Activated T-cell treated with anti-CD3 and anti-CD28 coated beads, Interleukin-2, amount 50 U/mL, for 72 hours (primary cell): ENCODE data around the gene DLG2. TPM values are rescaled to one million over a fixed set of nuclear protein-coding genes. Genes with fewer than 3 reads are reported as not detected.
"Not testable (repeated sequence)": the region's sequence is repeated elsewhere in the genome, so short reads cannot be mapped to it uniquely, and the experiment has no call there.

Source experiments
- ATAC-seq, 2 donors: fragments of 150-1000 bp; cut with Tn5 transposase; replicated peaks in 1 of 2; 2 replicates each; pipeline ENCODE4 v1.10.0; 2021; ENCODE audit warnings: moderate library complexity in 2 of 2, mild to moderate bottlenecking in 1 of 2
- DNase-seq, 2 donors: peaks; one replicate each; pipeline ENCODE4 v3.0.0; 2021 to 2022; ENCODE audit warnings: mixed read lengths in 1 of 2
- H3K27ac Mint-ChIP-seq: one replicate; pipeline ENCODE4 v1.8.0; 2022; ENCODE audit warnings: mild to moderate bottlenecking, moderate library complexity, mixed read lengths
- H3K27me3 Mint-ChIP-seq: one replicate; pipeline ENCODE4 v1.8.0; 2022; ENCODE audit warnings: low read depth, mixed read lengths
- H3K36me3 Mint-ChIP-seq, 2 donors: one replicate each; pipeline ENCODE4 v1.8.0; 2022; ENCODE audit warnings: mixed read lengths in 2 of 2, mild to moderate bottlenecking in 1 of 2; ENCODE audit not compliant: insufficient read depth in 2 of 2
- H3K4me1 Mint-ChIP-seq: one replicate; pipeline ENCODE4 v1.8.0; 2022; ENCODE audit warnings: low read depth, mixed read lengths
- H3K4me3 Mint-ChIP-seq, 2 donors: one replicate each; pipeline ENCODE4 v1.8.0; 2022; ENCODE audit warnings: mild to moderate bottlenecking in 2 of 2, mixed read lengths in 2 of 2, moderate library complexity in 2 of 2
- H3K9me3 Mint-ChIP-seq, 2 donors: one replicate each; pipeline ENCODE4 v1.8.0; 2022; ENCODE audit warnings: mixed read lengths in 2 of 2
- total RNA-seq, 2 donors: library from RNA; stranded (reverse); gene quantifications; one replicate each; pipeline ENCODE4 v1.2.3, GENCODE V29; 2022

Gene DLG2
- total RNA-seq, 2 donors from 2014 or later: 4.1 to 5.3 TPM

DNA sequence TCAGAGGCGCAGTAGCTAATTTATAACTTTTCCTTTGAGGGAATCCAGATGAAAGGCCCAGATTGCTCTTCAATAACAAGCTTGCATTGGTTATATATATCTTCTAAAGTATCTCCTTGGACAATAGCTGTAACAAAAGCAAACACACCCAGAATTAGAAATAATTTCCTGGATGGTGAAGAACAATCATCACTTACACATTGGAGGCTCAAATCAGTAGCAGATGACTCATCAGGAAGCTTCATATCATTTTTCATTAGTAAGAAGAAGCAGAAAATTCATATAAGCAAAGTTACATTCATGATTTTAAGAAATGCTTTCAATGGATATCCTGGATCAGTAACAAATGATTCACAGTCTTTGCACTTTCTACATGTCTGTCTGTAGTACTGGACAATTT lies 2167.3 kb downstream of the DLG2 start:
- no peaks in the 10 kb centered on the region for H3K9me3 Mint-ChIP-seq
- no peak overlapping the region for H3K27ac Mint-ChIP-seq
- no peak overlapping the region for H3K4me3 Mint-ChIP-seq
- no peaks in the 10 kb centered on the region for H3K4me1 Mint-ChIP-seq
- ATAC-seq (no peak), DNase-seq (no peak)
- no peaks in the 10 kb centered on the region for H3K36me3 Mint-ChIP-seq
- peaks cover 8% of the 10 kb centered on the region for H3K27me3 Mint-ChIP-seq

DNA sequence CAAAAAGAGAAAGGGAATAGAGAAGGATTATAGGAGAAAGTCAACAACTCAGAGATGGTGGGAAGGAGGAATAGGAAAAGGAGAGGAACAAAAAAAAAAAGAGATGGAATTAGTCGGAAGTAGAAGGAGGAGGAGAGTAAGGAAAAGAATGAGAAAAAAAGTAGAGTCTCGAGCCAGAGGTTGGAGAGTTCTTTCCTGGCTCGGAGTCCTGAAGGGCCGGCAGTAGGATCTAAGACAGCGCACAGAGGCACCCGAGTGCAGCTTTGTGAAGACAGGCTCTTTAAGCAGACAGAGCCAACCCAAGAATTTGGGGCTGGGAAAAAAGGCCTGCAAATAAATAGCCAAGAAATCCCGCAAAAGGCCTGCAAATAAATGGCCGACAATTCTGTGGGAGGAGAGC lies 2170.6 kb downstream of the DLG2 start:
- no peak overlapping the region for H3K27ac Mint-ChIP-seq

DNA sequence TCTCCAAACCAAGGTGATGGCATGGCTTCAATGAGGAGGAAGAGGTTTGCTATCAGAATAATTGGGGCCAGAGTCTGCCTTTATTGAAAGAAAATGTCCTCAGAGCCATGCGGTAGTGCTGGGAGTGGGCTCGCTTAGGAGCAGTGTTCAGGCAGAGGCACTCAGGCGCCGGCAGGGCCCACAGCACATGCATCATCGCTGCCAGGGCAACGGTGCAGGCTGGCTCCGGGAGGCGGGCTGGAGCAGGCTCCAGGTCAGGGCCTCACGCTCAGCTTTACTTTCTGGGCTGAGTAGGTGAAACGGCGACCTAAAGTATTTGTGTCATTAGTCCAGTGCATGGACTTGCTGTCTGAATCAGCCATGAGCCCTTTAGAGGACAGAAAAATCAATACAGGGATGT lies 2171.1 kb downstream of the DLG2 start:
- no peaks in the 10 kb centered on the region for H3K27me3 Mint-ChIP-seq
- DNase-seq: no peak

More for the DNA sequence above, 2170.6 kb downstream of the DLG2 start:
- ATAC-seq: no peak
- Mint-ChIP-seq H3K4me3 (no peak overlapping the region), H3K27me3 (no peaks in the 10 kb centered on the region), H3K36me3 (no peaks in the 10 kb centered on the region), H3K9me3 (no peaks in the 10 kb centered on the region), H3K4me1 (no peaks in the 10 kb centered on the region)
- no peak for DNase-seq

DNA sequence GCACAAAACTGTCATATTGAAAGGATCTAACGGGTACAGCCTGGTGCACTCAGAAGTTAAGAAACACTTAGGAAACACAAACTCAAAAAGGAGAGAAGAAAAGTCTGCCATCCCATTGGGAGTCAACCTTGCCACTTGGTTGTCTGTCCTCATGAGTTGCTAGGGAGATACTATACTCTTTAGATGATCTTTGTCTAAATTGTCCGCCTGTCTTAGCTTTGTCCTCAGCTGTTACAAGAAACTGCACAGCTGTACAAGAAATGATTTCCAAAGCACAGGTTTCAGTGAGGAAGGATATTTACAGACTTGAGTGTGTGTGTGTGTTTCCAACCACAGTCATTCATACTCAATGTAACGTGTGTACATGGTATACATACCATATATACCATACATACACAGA lies 2171.8 kb downstream of the DLG2 start:
- Mint-ChIP-seq H3K27me3 (no peaks in the 10 kb centered on the region), H3K36me3 (no peaks in the 10 kb centered on the region), H3K4me3 (no peak overlapping the region), H3K9me3 (no peaks in the 10 kb centered on the region), H3K4me1 (no peaks in the 10 kb centered on the region), H3K27ac (no peak overlapping the region)
- DNase-seq (no peak), ATAC-seq (no peak)

More for the DNA sequence above, 2171.1 kb downstream of the DLG2 start:
- Mint-ChIP-seq H3K27ac (no peak overlapping the region), H3K4me1 (no peaks in the 10 kb centered on the region), H3K9me3 (no peaks in the 10 kb centered on the region), H3K36me3 (no peaks in the 10 kb centered on the region), H3K4me3 (no peak overlapping the region)
- ATAC-seq: no peak

DNA sequence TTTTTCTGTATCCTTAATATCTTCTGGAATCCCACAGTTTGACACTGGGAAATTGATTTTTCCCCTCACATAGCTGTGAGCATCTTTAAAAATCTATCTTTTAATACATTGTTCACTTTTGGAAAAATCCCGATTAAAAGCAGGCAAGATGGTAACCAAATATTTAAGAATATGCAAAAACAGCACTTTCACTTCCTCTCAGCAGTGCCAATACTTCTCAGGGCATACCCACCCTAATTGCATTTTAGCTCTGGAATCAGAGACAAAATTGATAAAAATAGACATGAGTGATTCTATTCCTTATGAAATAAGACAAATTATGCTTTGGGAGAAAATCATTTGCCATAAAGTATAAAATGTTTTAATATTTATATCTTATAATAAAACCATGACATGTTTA lies 2172.5 kb downstream of the DLG2 start:
- no peaks in the 10 kb centered on the region for H3K9me3 Mint-ChIP-seq
- no peak overlapping the region for H3K27ac Mint-ChIP-seq
- no peak overlapping the region for H3K4me3 Mint-ChIP-seq
- no peak for DNase-seq
- H3K4me1 Mint-ChIP-seq: no peaks in the 10 kb centered on the region
- no peaks in the 10 kb centered on the region for H3K27me3 Mint-ChIP-seq
- no peak for ATAC-seq
- H3K36me3 Mint-ChIP-seq: no peaks in the 10 kb centered on the region

DNA sequence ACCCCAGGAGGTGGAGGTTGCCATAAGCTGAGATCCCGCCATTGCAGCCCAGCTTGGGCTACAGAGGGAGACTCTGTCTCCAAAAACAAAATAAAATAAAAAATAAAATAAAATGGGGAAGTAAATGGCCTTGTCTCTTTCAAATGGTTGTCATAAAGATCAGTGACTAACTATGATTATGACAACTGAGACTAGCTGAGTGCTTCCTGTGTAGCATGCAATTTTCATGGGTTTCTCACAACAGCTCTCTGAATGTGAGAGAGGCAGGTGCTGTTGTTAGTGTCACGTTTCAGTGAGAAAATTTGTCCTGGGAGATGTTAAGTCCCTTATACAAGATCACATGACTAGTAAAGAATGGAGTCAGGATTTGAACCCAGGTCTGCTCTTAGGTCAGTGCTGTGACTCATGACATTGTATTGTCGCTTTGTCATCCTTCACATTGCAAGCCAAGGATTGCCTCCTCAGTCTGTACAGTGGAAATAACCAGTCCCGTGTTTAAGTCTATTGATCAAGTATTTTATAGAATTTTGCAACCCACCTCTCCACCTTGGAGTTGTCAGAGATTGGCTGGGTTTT lies 2177.7 kb downstream of the DLG2 start:
- Mint-ChIP-seq H3K36me3 (no peaks in the 10 kb centered on the region), H3K27ac (no peak overlapping the region), H3K27me3 (peaks cover 8% of the 10 kb centered on the region), H3K9me3 (no peaks in the 10 kb centered on the region), H3K4me1 (no peaks in the 10 kb centered on the region), H3K4me3 (no peak overlapping the region)
- no peak for DNase-seq
- ATAC-seq: peak in 1 of 2 donors; percentile 58

DNA sequence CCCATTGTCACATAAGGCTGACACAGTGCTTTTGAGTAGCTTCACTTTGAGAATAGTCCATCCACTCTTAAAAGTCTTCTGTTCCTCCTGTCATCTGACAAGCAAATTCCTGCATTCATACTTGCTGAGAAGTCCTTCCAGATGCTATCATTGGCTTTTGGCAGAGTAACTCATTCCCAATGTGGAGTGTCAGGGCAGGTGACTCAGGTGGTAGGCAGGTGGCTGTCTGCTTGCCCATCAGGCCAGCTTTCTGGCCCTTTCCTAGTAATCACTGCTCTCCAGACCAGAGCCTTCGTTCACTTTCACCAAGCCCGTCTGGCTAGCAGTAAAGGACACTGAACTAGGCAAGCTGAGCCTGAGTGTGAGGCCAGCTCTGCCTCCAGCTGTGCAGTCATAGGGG lies 2178.5 kb downstream of the DLG2 start:
- DNase-seq (no peak), ATAC-seq (no peak)
- H3K27me3 Mint-ChIP-seq: peaks cover 8% of the 10 kb centered on the region
- H3K9me3 Mint-ChIP-seq: no peaks in the 10 kb centered on the region
- H3K4me1 Mint-ChIP-seq: no peaks in the 10 kb centered on the region
- H3K27ac Mint-ChIP-seq: no peak overlapping the region
- no peaks in the 10 kb centered on the region for H3K36me3 Mint-ChIP-seq
- H3K4me3 Mint-ChIP-seq: no peak overlapping the region

DNA sequence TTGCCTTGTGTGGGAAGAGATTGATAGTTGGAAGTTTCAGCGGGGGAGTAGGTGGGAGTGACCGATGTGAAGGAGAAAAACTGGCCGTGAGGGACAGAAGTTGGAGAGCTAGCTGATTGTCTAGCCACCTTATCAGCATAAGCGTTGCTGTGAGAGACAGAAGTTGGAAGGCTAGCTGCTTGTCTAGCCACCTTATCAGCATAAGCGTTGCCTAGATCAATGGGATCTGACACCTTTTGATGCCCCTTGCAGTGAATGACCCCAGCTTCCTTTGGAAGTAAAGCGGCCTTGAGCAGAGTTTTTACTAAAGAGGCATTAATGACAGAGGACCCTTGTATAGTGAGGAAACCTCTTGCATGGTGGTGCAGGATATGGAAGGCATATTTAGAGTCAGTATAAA lies 2183.3 kb downstream of the DLG2 start:
- DNase-seq, H3K27me3 Mint-ChIP-seq, H3K36me3 Mint-ChIP-seq, H3K9me3 Mint-ChIP-seq, H3K4me1 Mint-ChIP-seq, H3K4me3 Mint-ChIP-seq, H3K27ac Mint-ChIP-seq, ATAC-seq: not testable (repeated sequence)

DNA sequence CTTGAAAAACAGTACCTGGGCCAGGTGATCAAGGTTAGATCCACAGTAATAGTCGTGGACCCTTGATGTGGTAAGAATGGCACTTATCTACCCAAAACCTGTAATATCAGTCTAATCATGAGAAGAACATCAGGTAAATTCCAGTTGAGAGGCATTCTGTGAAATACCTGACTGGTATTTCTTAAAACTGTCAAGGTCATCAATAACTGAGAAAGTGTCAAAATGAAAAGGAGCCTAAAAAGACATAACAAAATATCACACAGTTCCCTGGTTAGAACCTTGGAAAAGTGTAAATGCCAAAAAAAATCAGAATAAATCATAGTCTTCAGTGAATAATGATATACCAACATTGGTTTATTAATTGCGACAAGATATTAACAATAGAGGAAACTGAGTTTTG lies 2185.5 kb downstream of the DLG2 start:
- no peaks in the 10 kb centered on the region for H3K9me3 Mint-ChIP-seq
- no peak overlapping the region for H3K4me3 Mint-ChIP-seq
- no peak overlapping the region for H3K27ac Mint-ChIP-seq
- no peaks in the 10 kb centered on the region for H3K4me1 Mint-ChIP-seq
- no peak for DNase-seq
- ATAC-seq: no peak
- H3K27me3 Mint-ChIP-seq: peaks cover 2% of the 10 kb centered on the region
- no peaks in the 10 kb centered on the region for H3K36me3 Mint-ChIP-seq

DNA sequence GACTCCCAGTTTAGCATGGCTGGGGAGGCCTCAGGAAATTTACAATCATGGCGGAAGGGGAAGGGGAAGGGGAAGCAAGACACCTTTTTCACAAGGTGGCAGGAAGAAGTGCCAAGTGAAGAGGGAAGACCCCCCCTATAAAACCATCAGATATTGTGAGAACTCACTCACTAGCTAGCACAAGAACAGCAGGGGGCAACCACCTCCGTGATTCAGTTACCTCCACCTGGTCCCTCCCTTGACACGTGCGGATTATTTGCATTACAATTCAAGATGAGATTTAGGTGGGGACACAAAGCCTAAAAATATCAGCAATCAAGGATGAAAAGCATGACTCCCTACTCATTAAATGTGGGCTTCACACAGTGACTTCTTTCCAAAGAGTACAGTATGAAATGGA lies 2186.0 kb downstream of the DLG2 start:
- no peaks in the 10 kb centered on the region for H3K4me1 Mint-ChIP-seq
- no peak overlapping the region for H3K4me3 Mint-ChIP-seq
- no peak for DNase-seq
- no peaks in the 10 kb centered on the region for H3K36me3 Mint-ChIP-seq
- no peaks in the 10 kb centered on the region for H3K27me3 Mint-ChIP-seq
- no peak for ATAC-seq
- H3K27ac Mint-ChIP-seq: no peak overlapping the region
- no peaks in the 10 kb centered on the region for H3K9me3 Mint-ChIP-seq

DNA sequence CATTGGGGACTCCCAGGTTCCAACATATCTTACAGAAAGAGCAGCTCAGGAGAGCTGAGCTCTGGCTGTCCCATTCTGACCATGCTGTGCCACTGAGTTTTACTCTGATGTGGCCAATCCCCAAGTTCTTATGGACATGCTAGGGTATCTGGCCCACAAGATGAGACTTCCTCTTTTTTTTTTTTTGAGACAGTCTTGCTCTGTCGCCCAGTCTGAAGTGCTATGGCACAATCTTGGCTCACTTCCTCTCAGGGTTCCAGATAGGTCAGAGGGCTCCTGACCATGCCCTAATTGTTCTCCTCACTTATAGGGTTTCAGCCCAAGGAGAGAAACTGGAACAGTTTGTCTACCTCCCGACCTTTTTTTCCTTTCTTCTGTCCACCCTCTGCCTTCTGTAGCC lies 2188.7 kb downstream of the DLG2 start:
- H3K4me3 Mint-ChIP-seq: no peak overlapping the region
- DNase-seq: no peak
- no peaks in the 10 kb centered on the region for H3K27me3 Mint-ChIP-seq

DNA sequence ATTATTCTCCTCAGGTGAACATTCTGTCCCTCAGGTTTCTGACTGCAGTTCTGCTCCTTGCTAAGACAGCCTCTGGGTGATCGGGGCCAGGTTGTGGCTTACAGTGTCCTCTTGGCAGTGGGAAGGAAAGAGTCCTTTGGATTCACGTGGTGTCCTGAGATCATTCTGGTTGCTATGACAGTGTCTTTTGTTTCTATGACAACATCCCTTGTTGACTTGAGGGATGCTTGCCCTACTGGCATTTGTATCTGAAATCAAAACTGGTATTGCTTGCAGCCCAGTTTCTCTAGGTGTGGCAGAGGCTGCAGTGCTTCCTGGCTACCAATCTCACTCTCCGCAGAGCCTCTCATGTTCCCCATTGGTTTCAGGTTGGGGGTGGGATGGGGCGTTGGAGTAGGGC lies 2189.2 kb downstream of the DLG2 start:
- no peaks in the 10 kb centered on the region for H3K27me3 Mint-ChIP-seq
- H3K36me3 Mint-ChIP-seq: no peaks in the 10 kb centered on the region
- no peaks in the 10 kb centered on the region for H3K9me3 Mint-ChIP-seq

More for the DNA sequence above, 2188.7 kb downstream of the DLG2 start:
- ATAC-seq: no peak
- no peaks in the 10 kb centered on the region for H3K4me1 Mint-ChIP-seq
- H3K36me3 Mint-ChIP-seq: no peaks in the 10 kb centered on the region
- no peak overlapping the region for H3K27ac Mint-ChIP-seq
- no peaks in the 10 kb centered on the region for H3K9me3 Mint-ChIP-seq

DNA sequence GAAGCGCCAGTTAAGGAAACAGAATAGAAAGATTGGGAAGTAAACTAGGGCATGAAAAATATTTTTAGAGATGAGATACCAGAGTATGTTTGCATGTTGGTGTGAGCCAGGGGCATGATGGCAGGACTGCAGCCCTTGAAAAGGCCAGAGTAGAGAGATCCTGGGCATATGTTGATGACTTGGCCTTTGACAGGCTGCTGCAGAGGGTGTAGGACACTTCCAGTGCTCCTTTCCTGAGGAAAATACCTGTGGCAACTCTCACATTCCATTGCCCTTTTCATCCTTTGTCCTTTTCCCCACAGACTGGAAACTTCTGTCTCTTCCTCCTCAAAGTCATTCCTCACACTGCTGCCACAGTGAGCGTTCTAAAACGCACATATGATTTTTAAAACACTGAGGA lies 2190.3 kb downstream of the DLG2 start:
- Mint-ChIP-seq H3K9me3 (no peaks in the 10 kb centered on the region), H3K4me3 (no peak overlapping the region)
- DNase-seq: no peak

More for the DNA sequence above, 2189.2 kb downstream of the DLG2 start:
- no peak for DNase-seq
- Mint-ChIP-seq H3K27ac (no peak overlapping the region), H3K4me3 (no peak overlapping the region), H3K4me1 (no peaks in the 10 kb centered on the region)
- ATAC-seq: no peak

DNA sequence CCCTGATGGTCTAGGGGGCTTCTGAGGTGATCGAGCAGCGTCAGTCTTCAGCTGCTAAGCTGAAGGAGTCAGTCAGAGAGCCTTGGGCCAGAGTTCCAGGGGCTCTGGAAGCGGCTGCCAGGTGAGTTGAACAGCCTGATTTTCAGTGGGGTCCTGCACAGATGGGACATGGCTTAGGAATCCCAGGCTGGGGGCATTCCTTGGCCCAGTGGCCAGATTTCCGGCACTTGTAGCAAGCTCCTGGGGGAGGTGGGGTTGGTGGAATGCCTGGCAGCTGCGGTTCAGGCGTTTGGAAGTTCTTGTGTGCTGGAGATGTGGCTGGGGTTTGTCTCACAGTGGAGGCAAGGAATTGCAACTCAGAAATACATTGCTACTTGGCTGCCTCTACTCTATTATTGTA lies 2192.3 kb downstream of the DLG2 start:
- not testable (repeated sequence) for H3K9me3 Mint-ChIP-seq, H3K27ac Mint-ChIP-seq, H3K4me3 Mint-ChIP-seq, H3K4me1 Mint-ChIP-seq, H3K36me3 Mint-ChIP-seq, ATAC-seq, DNase-seq, H3K27me3 Mint-ChIP-seq

More for the DNA sequence above, 2190.3 kb downstream of the DLG2 start:
- Mint-ChIP-seq H3K36me3 (no peaks in the 10 kb centered on the region), H3K27me3 (no peaks in the 10 kb centered on the region), H3K27ac (no peak overlapping the region), H3K4me1 (no peaks in the 10 kb centered on the region)
- ATAC-seq: no peak
